ENCODE measurements around the gene DOCK4. TPM values are rescaled to one million over a fixed set of nuclear protein-coding genes. Genes with fewer than 3 reads are reported as not detected.
A peak's percentile ranks its signal among the peaks of the same experiment; 100 is the strongest.

The DOCK4 gene
- total RNA-seq, 1 experiment from 2014 or later = 3.4 TPM

- DNase-seq (ENCODE audit: low spot score) = no peak
Observed at GRCh38 chr7:112110175-112110574, 96.0 kb downstream of the DOCK4 start.

DNA sequence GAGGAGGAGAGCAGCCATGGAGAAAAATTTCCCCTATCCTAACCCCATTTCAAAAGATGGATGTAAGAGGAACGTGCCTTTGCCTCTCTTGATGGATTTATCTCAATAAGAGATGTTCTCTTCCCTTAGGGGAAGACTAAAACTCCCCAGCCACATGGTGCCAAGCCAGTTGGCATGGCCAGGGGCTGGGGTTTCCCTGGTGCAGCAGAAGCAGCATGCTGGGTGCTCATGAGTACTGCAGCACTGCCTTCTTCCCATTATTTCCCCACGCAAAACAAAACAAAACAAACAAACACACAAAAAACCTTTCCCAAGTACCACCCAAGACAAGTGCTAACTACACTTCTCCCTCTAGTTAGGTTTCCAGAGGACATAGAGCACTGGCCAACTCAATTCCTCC lies 97.2 kb downstream of the DOCK4 start:
- DNase-seq (ENCODE audit: low spot score) = no peak

DNA sequence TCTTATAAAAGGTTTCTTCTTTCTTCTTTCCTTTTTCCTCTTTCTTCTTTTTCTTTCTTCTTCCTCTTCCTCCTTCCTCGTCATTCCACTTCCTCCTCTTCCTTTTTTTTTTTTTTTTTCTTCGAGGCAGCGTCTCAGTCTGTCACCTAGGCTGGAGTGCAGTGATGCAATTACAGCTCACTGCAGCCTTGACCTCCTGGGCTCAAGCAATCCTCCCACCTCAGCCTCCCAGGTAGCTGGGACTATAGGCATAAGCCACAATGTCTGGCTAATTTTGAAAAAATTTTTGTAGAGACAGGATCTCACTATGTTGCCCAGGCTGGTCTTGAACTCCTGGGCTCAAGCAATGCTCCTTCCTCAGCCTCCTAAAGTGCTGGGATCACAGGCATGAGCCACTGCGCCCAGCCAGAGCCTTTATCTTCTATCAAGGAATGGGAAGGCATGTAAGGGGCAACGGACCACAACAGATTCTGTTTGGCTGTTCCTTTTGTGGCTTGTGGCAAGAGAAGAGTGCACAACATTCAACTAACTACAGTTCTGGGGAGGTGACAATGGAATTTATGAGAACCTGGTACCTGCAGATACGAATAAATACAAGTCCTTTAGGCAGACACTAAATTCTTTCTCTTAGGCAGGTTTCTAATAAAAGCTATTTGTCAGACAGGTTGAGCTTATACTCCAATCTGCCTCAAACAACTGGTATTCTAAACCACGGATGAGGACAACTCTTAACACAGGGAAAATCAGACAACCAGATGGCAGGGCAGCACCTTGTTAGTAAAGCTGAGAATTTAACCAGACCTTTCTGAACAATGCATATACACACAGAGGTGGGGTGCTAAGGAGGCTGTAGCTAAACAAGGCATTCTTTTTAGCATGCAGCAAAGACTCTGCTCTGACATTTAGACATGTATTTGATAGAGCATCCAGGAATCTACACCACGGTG lies 100.3 kb downstream of the DOCK4 start:
- no peak for DNase-seq (ENCODE audit: low spot score)

DNA sequence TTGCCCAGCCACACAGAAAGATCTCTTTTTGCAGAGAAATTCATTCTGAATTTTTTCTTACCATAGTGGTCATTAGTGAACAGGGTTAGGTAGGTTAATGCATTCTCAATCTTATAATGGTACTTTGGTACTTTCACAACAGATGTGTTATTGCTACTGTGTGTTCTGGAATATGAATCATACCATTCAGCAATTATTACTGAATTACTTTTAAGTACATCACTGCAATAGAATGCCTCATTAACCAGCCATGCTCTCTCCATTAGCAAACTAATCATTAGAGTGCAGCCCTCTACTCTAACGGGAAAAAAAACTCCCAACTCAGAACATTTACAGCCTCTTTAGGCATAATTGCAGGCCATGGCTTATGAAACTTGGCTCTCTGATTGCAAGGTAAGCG lies 102.1 kb downstream of the DOCK4 start:
- no peak for DNase-seq (ENCODE audit: low spot score)

DNA sequence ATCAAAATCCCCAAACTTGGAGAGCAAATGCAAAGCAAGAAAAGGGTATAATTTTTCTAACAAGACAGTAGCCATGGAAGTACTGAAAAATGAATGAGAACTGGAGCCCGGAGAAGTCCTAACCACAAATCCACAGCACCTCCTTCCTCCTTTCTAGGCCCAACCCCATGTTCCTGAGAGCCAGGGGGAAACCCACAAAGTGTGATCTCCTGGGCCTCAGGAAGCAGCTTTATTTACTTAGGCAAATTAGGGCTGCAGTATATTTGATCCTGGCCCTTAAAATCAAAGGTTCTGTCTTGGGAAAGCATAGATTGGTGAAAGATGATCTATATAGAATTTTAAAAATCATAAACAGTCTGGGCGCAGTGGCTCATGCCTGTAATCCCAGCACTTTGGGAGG lies 103.0 kb downstream of the DOCK4 start:
- DNase-seq (ENCODE audit: low spot score) = peak; percentile 32

DNA sequence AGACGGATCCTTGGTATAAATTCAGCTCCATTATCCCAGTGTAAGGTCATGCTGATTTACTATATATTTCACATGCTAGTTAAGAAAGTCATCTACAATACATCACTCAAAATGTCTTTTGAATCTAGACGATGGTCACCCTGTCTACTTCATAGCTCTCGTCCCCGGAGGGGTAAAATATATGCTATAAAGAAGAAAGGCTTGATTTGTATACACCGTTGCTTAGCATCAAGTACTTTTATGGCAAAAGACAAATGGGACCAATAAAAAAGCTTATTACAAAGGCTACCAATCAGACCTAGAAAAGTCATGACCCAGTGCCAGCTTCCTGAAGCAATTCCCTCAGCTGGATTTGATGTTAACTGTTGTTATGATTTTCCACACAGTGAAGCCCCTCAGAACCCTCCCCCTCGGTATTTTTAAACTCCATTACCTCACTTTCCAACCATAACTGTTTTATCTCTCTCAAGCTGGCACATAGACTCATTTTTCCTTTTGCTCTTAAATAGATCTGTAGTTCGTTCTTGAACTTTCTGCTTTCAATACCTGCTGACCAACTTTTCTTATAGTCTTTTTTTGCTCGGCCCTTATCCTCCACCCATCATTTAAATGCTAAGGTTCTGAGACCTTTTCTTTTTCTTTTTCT lies 104.9 kb downstream of the DOCK4 start:
- DNase-seq (ENCODE audit: low spot score) = no peak

- no peak for DNase-seq (ENCODE audit: low spot score)
Observed at GRCh38 chr7:112097524-112097923, 108.7 kb downstream of the DOCK4 start.

GRCh38 chr7:112093409-112093808 lies 112.8 kb downstream of the DOCK4 start:
- DNase-seq (ENCODE audit: low spot score) = no peak

DNA sequence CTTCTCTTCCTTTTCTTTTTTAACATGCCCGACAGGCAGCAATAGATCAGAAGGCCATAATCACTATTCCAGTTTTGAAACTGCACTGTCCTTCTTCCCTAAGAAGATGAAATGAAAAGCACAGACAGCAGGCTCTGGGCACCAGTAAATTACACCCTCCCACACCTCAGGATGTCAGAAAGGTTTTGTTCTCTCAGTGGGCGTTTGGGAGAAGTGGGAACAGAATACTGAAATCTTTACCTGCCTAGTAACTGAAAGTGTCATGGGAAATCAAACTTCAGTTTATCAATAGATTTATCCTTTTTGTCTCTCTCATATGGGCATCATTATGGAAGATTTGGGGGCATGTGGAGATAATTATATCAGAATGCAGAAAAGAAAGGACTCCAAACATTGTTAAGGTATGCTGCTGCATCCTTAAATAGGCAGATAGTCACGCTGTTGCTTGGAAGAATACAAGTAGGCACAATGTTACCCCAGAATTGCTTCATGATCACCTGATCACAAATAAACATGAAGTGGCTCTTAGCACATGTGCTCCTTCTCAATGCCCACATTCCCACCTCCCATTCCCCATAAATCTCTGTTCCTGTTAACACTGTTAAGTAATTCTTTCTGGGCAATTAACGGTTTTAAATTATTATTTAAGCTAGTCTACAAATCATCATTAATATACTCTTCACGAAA lies 113.3 kb downstream of the DOCK4 start:
- DNase-seq (ENCODE audit: low spot score) = no peak

- no peak for DNase-seq (ENCODE audit: low spot score)
Observed at GRCh38 chr7:112092306-112092705, 113.9 kb downstream of the DOCK4 start.

DNA sequence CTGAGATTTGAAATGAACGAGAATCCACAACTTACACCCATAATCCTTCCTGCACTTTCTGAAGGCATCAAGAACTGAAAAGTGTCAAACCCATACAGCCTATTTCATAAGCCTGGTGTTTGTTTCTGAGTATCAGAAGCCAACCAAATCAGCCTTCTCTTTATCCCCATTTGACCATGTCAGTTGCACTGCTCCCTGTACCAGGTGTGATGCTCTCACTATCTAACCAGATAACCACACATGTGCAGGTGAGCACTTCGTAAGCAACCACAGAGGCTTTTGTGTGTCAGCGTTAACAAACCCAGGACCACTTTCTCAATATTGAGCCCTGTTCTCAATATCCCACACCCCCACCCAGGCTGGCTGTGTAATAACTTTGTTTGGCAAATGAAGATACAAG lies 114.4 kb downstream of the DOCK4 start:
- no peak for DNase-seq (ENCODE audit: low spot score)

- no peak for DNase-seq (ENCODE audit: low spot score)
Observed at GRCh38 chr7:112089551-112089950, 116.6 kb downstream of the DOCK4 start.

- DNase-seq (ENCODE audit: low spot score) = no peak
Observed at GRCh38 chr7:112088484-112089016, 117.6 kb downstream of the DOCK4 start.

DNA sequence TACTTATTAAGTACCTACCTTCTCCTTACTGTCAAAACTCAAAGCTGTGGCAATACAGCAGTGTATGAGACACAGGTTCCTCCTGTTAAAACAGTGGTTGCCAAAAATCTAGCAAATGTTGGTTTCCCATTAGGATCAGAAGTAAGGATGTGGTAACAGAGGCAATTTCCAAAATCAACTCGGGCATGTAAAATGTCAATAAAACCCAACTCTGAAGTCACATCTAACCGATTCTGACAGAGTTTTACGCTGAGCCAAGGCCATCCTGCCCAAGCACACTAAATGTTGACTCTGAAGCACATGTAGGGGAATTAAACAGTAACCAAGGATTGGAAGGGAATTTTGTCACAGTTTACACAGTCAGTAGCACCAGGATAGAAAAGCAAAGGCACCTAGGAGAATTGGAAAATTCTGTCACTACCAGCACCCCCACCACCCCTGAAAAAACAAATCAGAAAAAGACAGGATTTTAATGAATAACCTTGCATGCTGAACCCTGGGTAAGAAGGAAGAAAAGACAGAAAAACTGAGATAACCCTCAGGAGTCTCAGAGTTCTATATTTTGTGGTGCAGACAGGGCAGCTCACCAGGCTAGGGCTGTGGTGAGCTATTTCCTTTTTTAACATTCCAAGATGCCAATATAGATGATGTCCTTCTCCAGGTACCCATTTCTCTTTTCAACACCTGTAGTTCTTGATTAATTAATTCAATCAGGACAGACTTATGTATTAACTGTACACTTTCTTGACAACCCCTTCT lies 119.5 kb downstream of the DOCK4 start:
- no peak for DNase-seq (ENCODE audit: low spot score)

DNA sequence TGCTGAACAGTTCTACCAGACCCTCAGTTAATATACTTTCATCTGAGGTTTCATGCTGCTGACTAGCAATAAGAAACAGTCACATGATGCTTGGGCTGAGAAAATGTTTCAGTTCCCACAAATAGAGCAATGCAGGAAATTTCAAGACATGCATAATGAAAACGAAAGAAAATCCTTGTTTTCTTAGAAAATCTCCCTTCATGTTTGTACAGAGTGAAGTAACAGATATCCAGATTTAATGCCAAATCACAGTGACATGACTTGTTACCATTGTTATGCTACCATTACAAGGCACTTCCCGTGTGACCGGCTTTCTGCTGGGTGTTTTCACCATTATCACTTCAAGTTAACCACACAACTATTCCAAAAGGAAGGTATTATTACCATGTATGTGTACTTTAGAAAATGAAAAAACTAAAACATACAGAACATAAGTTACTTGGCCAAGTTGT lies 121.7 kb downstream of the DOCK4 start:
- peak; percentile 53 for DNase-seq (ENCODE audit: low spot score)

- DNase-seq (ENCODE audit: low spot score) = no peak
Observed at GRCh38 chr7:112083776-112084355, 122.3 kb downstream of the DOCK4 start.

- DNase-seq (ENCODE audit: low spot score) = no peak
Observed at GRCh38 chr7:112082306-112082705, 123.9 kb downstream of the DOCK4 start.

DNA sequence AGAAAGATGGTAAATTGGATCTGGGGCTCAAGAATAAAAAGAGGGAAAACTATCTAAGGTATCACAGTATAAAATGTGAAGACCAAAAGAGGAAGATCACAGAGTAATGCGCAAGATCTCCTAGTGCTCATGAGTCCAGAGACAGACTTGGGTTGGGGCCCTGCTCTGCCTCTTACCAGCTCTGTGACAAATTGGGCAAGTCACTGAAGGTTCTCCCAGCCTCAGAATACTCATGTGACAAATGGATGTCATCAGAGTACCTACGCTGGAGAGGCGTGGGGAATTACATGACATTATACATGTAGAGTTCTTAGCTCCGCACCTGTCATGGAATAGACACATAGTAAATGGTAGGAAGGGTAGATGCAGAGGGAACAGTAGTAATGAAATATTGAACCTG lies 124.4 kb downstream of the DOCK4 start:
- no peak for DNase-seq (ENCODE audit: low spot score)

DNA sequence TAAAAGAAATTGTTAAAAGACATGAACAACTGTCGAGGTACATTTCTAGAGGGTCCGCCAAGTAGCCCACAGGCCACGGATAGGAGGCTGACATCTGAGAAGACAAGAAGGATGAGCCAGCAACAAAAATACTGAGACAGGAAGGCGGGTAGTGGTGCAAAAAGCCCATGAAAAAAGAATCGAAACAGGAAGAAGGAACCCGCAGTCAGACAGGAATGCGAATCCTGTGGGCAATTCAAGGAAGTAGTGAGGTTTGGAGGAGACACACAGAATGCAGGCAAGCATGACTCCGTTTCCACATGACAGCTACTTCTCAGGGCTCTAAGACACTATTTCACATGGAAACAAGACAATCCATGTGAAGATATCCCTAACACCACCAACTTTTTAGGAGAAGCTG lies 125.2 kb downstream of the DOCK4 start:
- no peak for DNase-seq (ENCODE audit: low spot score)

GRCh38 chr7:112080441-112080840 lies 125.8 kb downstream of the DOCK4 start:
- DNase-seq (ENCODE audit: low spot score) = peak; percentile 79

DNA sequence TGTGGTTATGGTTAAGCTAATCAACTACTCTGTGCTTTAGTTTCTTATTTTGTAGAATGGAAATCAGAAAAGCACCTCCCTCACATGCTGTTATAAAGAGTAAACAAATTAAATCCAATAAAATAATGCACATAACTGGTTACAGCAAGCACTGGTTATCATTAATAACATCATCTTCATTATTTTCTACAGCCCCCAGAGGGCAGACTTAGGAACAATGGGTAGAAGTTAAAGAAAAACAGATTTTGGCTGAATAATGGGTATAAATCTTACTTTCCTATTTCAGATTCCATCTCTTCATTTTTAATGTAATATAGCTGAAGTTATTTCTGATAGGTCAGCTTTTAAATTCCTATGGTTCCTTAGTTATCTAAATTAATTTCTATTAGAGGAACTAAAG lies 126.5 kb downstream of the DOCK4 start:
- no peak for DNase-seq (ENCODE audit: low spot score)
